ENCODE data around the gene RSPH9.
"Not testable (repeated sequence)": the region's sequence is repeated elsewhere in the genome, so short reads cannot be mapped to it uniquely, and the experiment has no call there.

Gene RSPH9

GRCh38 chr6:43689421-43689820 lies 44.6 kb downstream of the RSPH9 start:
- no peak for DNase-seq

- DNase-seq: no peak
These were observed 50.6 kb downstream of the RSPH9 start for GRCh38 chr6:43695215-43695966.

- no peak for DNase-seq
These were observed 51.1 kb downstream of the RSPH9 start for GRCh38 chr6:43695967-43696291.

- DNase-seq: no peak
These were observed 52.6 kb downstream of the RSPH9 start for GRCh38 chr6:43697421-43697820.

- DNase-seq: no peak
These were observed 53.9 kb downstream of the RSPH9 start for GRCh38 chr6:43698584-43699349.

- DNase-seq: no peak
These were observed 54.8 kb downstream of the RSPH9 start for GRCh38 chr6:43699564-43700186.

GRCh38 chr6:43700939-43701560 lies 56.2 kb downstream of the RSPH9 start:
- DNase-seq: not testable (repeated sequence)

GRCh38 chr6:43702171-43702533 lies 57.3 kb downstream of the RSPH9 start:
- no peak for DNase-seq

- DNase-seq: no peak
These were observed 58.0 kb downstream of the RSPH9 start for GRCh38 chr6:43702534-43703440.

- no peak for DNase-seq
These were observed 58.9 kb downstream of the RSPH9 start for GRCh38 chr6:43703512-43704429.

GRCh38 chr6:43705996-43706395 lies 61.2 kb downstream of the RSPH9 start:
- no peak for DNase-seq

GRCh38 chr6:43706788-43707187 lies 62.0 kb downstream of the RSPH9 start:
- DNase-seq: no peak

GRCh38 chr6:43707269-43707668 lies 62.4 kb downstream of the RSPH9 start:
- no peak for DNase-seq

- DNase-seq: no peak
These were observed 62.9 kb downstream of the RSPH9 start for GRCh38 chr6:43707767-43708166.

GRCh38 chr6:43708860-43709653 lies 64.2 kb downstream of the RSPH9 start:
- no peak for DNase-seq

GRCh38 chr6:43709654-43710303 lies 64.9 kb downstream of the RSPH9 start:
- DNase-seq: no peak

- no peak for DNase-seq
These were observed 65.7 kb downstream of the RSPH9 start for GRCh38 chr6:43710576-43710975.

GRCh38 chr6:43712579-43712978 lies 67.7 kb downstream of the RSPH9 start:
- DNase-seq: no peak

GRCh38 chr6:43713643-43714310 lies 68.9 kb downstream of the RSPH9 start:
- no peak for DNase-seq
